C4-2B (cell line): ENCODE measurements around the gene SLC9A9.

Source experiments
- CTCF ChIP-seq: fragments of 450-650 bp; conservative IDR thresholded peaks from 2 replicates; pipeline ENCODE4 v1.5.1; 2017; ENCODE audit warnings: mild to moderate bottlenecking
- ZFX ChIP-seq: fragments of 450-650 bp; IDR thresholded peaks from 2 replicates; pipeline ENCODE4 v1.6.1; 2017

GRCh38 chr3:143855183-143855582 lies 6.9 kb upstream of the SLC9A9 start:
- TF ChIP-seq CTCF (no peak), ZFX (no peak)
